Neutrophil (primary cell): ENCODE data around the gene NPM1.
A peak's percentile ranks its signal among the peaks of the same experiment; 100 is the strongest.

Experiments
- H3K27ac ChIP-seq: fragments of 200-600 bp; sonication (generic); 2 replicates; pipeline ENCODE4 v1.5.1; 2016; ENCODE audit warnings: mild to moderate bottlenecking, moderate library complexity
- H3K27me3 ChIP-seq: fragments of 200-600 bp; sonication (generic); 2 replicates; pipeline ENCODE4 v1.6.0; 2016; ENCODE audit warnings: mild to moderate bottlenecking
- H3K36me3 ChIP-seq: fragments of 200-600 bp; sonication (generic); 2 replicates; pipeline ENCODE4 v1.5.1; 2017
- H3K4me1 ChIP-seq, 2 experiments: fragments of 200-600 bp in 1 of 2; sonication (generic) in 1 of 2; 1 replicate in 1 of 2; 2 replicates in 1 of 2; pipeline versions ENCODE4 v1.5.1 to v1.6.1; 2013 to 2016; ENCODE audit warnings: low read depth in 1 of 2, low read length in 1 of 2, mild to moderate bottlenecking in 1 of 2, moderate library complexity in 1 of 2; ENCODE audit not compliant: control insufficient read depth in 1 of 2, insufficient read depth in 1 of 2
- H3K4me3 ChIP-seq, 2 experiments: fragments of 200-600 bp in 1 of 2; sonication (generic) in 1 of 2; 1 replicate in 1 of 2; 2 replicates in 1 of 2; pipeline ENCODE4 v1.5.1; 2013 to 2016; ENCODE audit warnings: low read depth in 1 of 2, low read length in 1 of 2, mild to moderate bottlenecking in 1 of 2, moderate library complexity in 1 of 2
- H3K9me3 ChIP-seq: fragments of 200-600 bp; sonication (generic); 2 replicates; pipeline ENCODE4 v1.5.1; 2016
- CTCF ChIP-seq: fragments of 200-600 bp; sonication (generic); IDR thresholded peaks from 2 replicates; pipeline ENCODE4 v1.5.1; 2016; ENCODE audit warnings: antibody characterized with exemption

NPM1 gene

GRCh38 chr5:171387345-171387969, at the start of gene NPM1:
Gene NPM1 (plus strand): TSS chr5:171387849. CDS start chr5:171387949, 100 bp downstream.
- H3K4me1 ChIP-seq: peaks cover 20 to 23% of the 10 kb centered on the region in 2 experiments
- peak within 1 kb of the TSS; percentile 86 to 87 for H3K4me3 ChIP-seq
- H3K27ac ChIP-seq: peak within 1 kb of the TSS; percentile 73
- TF ChIP-seq CTCF: no peak
- no peaks in the 10 kb centered on the region for H3K9me3 ChIP-seq
- H3K36me3 ChIP-seq: peaks cover 11% of the 10 kb centered on the region
- peaks cover 9% of the 10 kb centered on the region for H3K27me3 ChIP-seq

- Histone ChIP-seq H3K27ac (no peak overlapping the region), H3K9me3 (no peaks in the 10 kb centered on the region), H3K36me3 (no peaks in the 10 kb centered on the region), H3K4me1 (peaks cover 0 to 6% of the 10 kb centered on the region in 2 experiments), H3K27me3 (peaks cover 74% of the 10 kb centered on the region), H3K4me3 (no peak overlapping the region)
- no peak for TF ChIP-seq CTCF
Measured at GRCh38 chr5:171340042-171340441, 47.6 kb upstream of the NPM1 start.

- peaks cover 70% of the 10 kb centered on the region for H3K27me3 ChIP-seq
- H3K27ac ChIP-seq: no peak overlapping the region
- peaks cover 0 to 6% of the 10 kb centered on the region in 2 experiments for H3K4me1 ChIP-seq
- no peak overlapping the region for H3K4me3 ChIP-seq
- no peaks in the 10 kb centered on the region for H3K9me3 ChIP-seq
- TF ChIP-seq CTCF: no peak
- H3K36me3 ChIP-seq: no peaks in the 10 kb centered on the region
Measured at GRCh38 chr5:171340491-171340890, 47.2 kb upstream of the NPM1 start.

GRCh38 chr5:171342362-171343111, 45.1 kb upstream of the NPM1 start:
- no peaks in the 10 kb centered on the region for H3K36me3 ChIP-seq
- no peaks in the 10 kb centered on the region for H3K4me1 ChIP-seq
- peaks cover 50% of the 10 kb centered on the region for H3K27me3 ChIP-seq
- H3K4me3 ChIP-seq: no peak overlapping the region
- no peak overlapping the region for H3K27ac ChIP-seq
- TF ChIP-seq CTCF: no peak
- no peaks in the 10 kb centered on the region for H3K9me3 ChIP-seq

GRCh38 chr5:171344936-171345608, 42.6 kb upstream of the NPM1 start:
- H3K36me3 ChIP-seq: no peaks in the 10 kb centered on the region
- no peaks in the 10 kb centered on the region for H3K9me3 ChIP-seq
- H3K27me3 ChIP-seq: peaks cover 27% of the 10 kb centered on the region
- no peak overlapping the region for H3K4me3 ChIP-seq
- H3K27ac ChIP-seq: no peak overlapping the region
- no peaks in the 10 kb centered on the region for H3K4me1 ChIP-seq
- TF ChIP-seq CTCF: no peak
